ENCODE data around the gene PPIL1. TPM values are rescaled to one million over a fixed set of nuclear protein-coding genes. Genes with fewer than 3 reads are reported as not detected.
"Not testable (repeated sequence)": the region's sequence is repeated elsewhere in the genome, so short reads cannot be mapped to it uniquely, and the experiment has no call there.

The PPIL1 gene
- total RNA-seq, 1 donor from 2014 or later, result 33.4 TPM

GRCh38 chr6:36904851-36905393 is 30.3 kb upstream of the PPIL1 start:
- Mint-ChIP-seq H3K4me1 (ENCODE audit: unreplicated experiment) (peaks cover 54% of the 10 kb centered on the region), H3K36me3 (ENCODE audit: low read depth, unreplicated experiment) (peaks cover 18% of the 10 kb centered on the region), H3K4me3 (ENCODE audit: unreplicated experiment) (no peak overlapping the region), H3K9me3 (ENCODE audit: unreplicated experiment) (no peaks in the 10 kb centered on the region), H3K27ac (ENCODE audit: unreplicated experiment) (no peak overlapping the region), H3K27me3 (ENCODE audit: unreplicated experiment) (no peaks in the 10 kb centered on the region)
- DNase-seq (ENCODE audit: low spot score), result no peak
- no peak for TF ChIP-seq CTCF (IDR thresholded peaks at IDR 0.05; ENCODE audit: unreplicated experiment)

- TF ChIP-seq CTCF (IDR thresholded peaks at IDR 0.05; ENCODE audit: unreplicated experiment), result no peak
- Mint-ChIP-seq H3K27ac (ENCODE audit: unreplicated experiment) (peak overlapping the region; percentile 40), H3K9me3 (ENCODE audit: unreplicated experiment) (no peaks in the 10 kb centered on the region), H3K4me1 (ENCODE audit: unreplicated experiment) (peaks cover 54% of the 10 kb centered on the region), H3K4me3 (ENCODE audit: unreplicated experiment) (no peak overlapping the region), H3K27me3 (ENCODE audit: unreplicated experiment) (no peaks in the 10 kb centered on the region), H3K36me3 (ENCODE audit: low read depth, unreplicated experiment) (peaks cover 18% of the 10 kb centered on the region)
- DNase-seq (ENCODE audit: low spot score), result no peak
These were observed 29.5 kb upstream of the PPIL1 start for GRCh38 chr6:36904114-36904513.

DNA sequence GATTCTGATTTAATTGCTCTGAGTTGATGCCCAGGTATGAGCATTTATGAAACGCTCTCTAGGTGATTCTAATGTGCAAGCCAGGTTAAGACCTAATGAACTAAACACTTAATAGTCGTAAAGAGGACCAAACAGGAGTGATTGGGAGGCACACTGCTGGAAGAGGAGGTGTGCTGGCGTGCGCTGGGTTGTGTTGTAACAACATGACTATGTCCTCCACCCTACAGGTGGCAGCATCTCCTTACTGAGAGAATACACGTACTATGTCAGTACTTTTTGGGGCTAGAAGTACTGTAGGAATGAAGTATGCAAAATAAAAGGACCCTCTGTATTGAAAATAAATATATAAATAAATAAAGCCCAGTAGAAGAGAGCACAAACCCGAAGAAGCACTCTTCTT is 23.0 kb upstream of the PPIL1 start:
- no peaks in the 10 kb centered on the region for H3K27me3 Mint-ChIP-seq (ENCODE audit: unreplicated experiment)
- TF ChIP-seq CTCF (IDR thresholded peaks at IDR 0.05; ENCODE audit: unreplicated experiment), result peak; percentile 21
- peaks cover 9% of the 10 kb centered on the region for H3K36me3 Mint-ChIP-seq (ENCODE audit: low read depth, unreplicated experiment)
- peaks cover 9% of the 10 kb centered on the region for H3K4me1 Mint-ChIP-seq (ENCODE audit: unreplicated experiment)
- no peaks in the 10 kb centered on the region for H3K9me3 Mint-ChIP-seq (ENCODE audit: unreplicated experiment)
- no peak overlapping the region for H3K27ac Mint-ChIP-seq (ENCODE audit: unreplicated experiment)
- DNase-seq (ENCODE audit: low spot score), result peak; percentile 42
- no peak overlapping the region for H3K4me3 Mint-ChIP-seq (ENCODE audit: unreplicated experiment)

DNA sequence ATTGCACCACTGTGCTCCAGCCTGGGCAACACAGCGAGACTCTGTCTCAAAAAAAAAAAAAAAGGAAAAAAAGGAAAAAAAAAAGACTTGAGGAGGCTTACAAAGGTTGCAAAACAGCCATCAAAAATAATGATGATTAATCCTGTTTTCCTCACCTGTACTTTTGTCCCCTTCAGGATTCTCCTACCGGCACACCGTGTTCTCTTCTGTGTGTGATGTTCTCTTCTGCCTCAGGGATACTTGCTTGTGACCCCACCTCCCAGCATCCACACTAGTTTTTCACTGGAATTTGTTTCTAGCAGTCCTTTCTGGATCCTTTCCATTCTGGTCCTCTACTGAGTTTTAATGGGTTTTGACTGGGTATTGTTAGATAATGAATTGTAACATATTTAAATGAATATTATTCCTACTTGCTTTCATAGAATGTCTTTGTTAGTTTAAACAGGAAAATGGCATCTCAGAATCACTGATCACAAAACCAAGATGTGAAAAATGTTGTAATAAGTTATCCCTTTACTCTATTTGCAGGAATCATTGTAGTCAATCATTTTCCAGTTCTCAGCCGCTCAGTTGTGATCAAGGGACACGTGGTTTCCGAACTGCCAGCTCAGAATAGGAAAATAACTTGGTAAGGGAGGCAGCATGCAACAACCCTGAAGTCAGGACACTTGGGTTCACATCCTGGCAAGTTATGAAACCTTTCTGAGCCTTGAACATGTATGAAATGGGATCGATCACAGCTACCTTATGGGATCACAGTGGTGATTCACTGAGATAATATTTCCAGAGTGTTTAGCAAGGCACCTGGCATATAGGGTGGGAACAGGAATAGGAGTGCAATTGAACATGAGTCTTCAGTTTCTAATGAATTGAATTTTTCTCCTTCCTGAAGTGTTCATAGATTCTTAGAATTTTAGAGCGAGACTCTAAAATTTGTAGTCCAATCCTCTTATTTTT is 19.7 kb upstream of the PPIL1 start:
- Mint-ChIP-seq H3K4me3 (ENCODE audit: unreplicated experiment) (no peak overlapping the region), H3K27ac (ENCODE audit: unreplicated experiment) (peak overlapping the region; percentile 57), H3K27me3 (ENCODE audit: unreplicated experiment) (no peaks in the 10 kb centered on the region), H3K36me3 (ENCODE audit: low read depth, unreplicated experiment) (peaks cover 4% of the 10 kb centered on the region), H3K4me1 (ENCODE audit: unreplicated experiment) (peaks cover 7% of the 10 kb centered on the region), H3K9me3 (ENCODE audit: unreplicated experiment) (no peaks in the 10 kb centered on the region)
- TF ChIP-seq CTCF (IDR thresholded peaks at IDR 0.05; ENCODE audit: unreplicated experiment), result no peak
- no peak for DNase-seq (ENCODE audit: low spot score)

GRCh38 chr6:36891153-36891552 is 16.6 kb upstream of the PPIL1 start:
- DNase-seq (ENCODE audit: low spot score); H3K4me3 Mint-ChIP-seq (ENCODE audit: unreplicated experiment); H3K4me1 Mint-ChIP-seq (ENCODE audit: unreplicated experiment); H3K9me3 Mint-ChIP-seq (ENCODE audit: unreplicated experiment); H3K36me3 Mint-ChIP-seq (ENCODE audit: low read depth, unreplicated experiment); H3K27ac Mint-ChIP-seq (ENCODE audit: unreplicated experiment); H3K27me3 Mint-ChIP-seq (ENCODE audit: unreplicated experiment): not testable (repeated sequence)

Measured in endothelial cell (in vitro differentiated cells).